GM11168 (cell line): ENCODE results near the gene ANP32D.
"Not testable (repeated sequence)": the region's sequence is repeated elsewhere in the genome, so short reads cannot be mapped to it uniquely, and the experiment has no call there.

Source experiments
- in situ Hi-C: fragments of 300-500 bp; cut with MboI; formaldehyde crosslinking; loops from one replicate; pipeline ENCODE4 v1.12.0; 2022; ENCODE audit warnings: low sequenced_read_pairs; ENCODE audit not compliant: unreplicated experiment

ANP32D gene

DNA sequence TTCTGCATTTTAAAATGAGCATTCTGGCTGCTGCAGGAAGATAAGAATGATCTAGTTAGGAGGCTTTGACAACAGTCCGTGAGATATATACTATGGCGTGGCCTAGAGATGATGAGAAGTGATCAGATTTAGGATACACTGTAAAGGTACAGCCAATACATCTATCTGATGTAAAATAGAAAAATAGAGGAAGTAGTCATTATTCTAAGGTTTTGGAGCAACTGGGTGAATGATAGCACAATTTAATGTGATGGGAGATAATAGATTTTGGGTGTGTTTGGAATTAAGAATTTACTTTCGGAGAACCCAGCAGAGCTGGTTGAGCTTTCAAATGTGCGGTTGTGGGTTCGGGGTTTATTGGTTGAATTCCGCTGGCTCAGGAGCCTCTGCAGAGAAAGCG is at the start of gene ANP32D:
TSS of gene ANP32D (plus strand) at position 301 of the 400 bp plus-strand sequence. CDS start 106 bp downstream, outside the sequence.
- in situ Hi-C loops, result no loop called here

DNA sequence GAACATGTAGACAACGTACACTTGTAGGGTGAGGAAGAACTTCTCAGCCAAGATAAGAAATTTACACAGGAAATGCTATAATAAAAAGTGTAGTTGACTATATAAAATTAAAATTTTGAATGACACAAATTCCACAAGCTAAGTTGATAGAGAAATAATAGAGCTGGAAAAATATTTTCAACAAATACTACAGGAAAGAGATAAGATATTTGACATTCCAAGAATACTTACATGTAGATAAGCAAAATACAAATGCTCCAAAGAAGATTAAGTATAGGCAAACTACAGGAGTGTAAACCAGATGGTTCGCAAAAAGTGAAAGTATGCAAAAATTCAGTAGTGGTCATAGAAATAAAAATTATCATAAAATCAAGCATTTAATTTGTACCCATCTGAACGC is 49.2 kb upstream of the ANP32D start:
- in situ Hi-C loops, result no loop called here

GRCh38 chr12:48424644-48425043 is 47.7 kb upstream of the ANP32D start:
- in situ Hi-C loops, result no loop called here

DNA sequence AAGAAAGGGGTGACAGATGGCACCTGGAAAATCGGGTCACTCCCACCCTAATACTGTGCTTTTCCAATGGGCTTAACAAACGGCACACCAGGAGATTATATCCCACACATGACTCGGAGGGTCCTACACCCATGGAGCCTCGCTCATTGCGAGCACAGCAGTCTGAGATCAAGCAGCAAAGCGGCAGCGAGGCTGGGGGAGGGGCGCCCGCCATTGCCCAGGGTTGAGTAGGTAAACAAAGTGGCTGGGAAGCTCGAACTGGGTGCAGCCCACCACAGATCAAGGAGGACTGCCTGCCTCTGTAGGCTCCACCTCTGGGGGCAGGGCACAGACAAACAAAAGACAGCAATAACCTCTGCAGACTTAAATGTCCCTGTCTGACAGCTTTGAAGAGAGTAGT is 38.3 kb upstream of the ANP32D start:
- in situ Hi-C loops, result not testable (repeated sequence)

- in situ Hi-C loops, result no loop called here
Observed at GRCh38 chr12:48441069-48441468, 31.3 kb upstream of the ANP32D start.

DNA sequence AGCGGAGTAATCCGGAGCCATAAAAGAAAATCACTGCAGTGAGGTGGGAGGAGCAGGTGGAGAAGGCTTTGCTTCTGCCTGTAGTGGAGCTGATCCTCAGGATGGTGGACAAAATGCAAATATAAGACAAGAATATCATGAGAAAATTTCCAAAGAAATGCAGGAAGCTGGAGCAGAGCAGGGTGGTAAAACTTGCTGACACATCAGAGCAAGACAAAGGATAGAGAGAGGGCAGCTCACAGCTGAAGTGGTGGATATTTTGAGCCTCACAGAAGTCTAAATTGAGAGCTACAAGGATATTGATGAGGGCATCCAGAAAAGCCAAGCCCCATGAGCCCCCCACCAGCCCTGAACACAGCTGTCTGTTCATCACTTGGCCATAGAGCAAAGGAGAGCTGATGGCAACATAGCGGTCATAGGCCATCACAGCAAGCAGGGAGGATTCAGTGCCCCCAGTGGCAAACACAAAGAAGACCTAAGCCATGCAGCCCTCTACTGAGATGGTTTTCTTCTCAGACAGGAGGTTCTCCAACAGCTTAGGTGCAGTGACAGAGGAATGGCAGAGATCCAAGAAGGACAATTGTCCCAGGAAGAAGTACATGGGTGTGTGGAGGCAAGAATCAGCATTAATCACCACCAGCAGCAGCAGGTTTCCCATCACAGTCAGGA is 30.0 kb upstream of the ANP32D start:
- in situ Hi-C loops, result no loop called here

DNA sequence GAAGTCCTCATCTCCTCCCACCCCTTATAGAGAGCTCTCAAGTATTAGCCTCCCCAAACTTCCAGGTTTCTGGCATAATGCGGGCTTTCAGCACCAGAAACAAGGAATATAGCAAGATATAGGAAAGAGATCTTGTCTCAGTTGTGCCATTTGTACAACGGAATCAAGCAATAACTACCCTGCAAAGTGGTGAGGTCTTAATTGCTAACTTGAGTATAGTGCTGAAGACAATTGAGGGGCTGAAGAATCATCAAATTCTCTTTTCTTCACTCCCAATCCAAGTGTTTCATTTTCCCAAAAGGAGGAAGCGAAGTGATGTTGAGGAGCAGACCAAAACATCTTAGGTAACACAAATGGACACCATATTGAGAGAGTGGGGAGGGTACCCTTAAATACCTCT is 26.8 kb upstream of the ANP32D start:
- in situ Hi-C loops, result no loop called here

- in situ Hi-C loops, result no loop called here
Observed at GRCh38 chr12:48446161-48446776, 26.1 kb upstream of the ANP32D start.

DNA sequence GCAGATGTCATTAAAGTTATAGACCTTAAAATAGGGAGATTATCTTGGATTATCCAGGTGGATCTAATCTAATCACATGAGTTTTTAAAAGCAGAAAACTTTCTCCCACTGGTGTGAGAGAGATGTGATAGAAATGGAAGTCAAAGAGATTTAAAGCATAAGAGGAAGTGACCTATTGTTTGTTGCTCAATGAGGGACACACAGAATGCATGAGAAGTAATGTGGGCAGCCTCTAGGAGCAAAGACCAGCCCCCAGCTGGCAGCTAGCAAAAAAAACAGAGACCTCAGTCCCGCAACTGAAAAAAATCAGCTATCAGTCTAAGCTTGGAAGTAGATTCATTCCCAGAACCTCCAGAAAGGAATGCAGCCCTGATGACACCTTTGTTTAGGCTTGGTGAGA is 24.6 kb upstream of the ANP32D start:
- in situ Hi-C loops, result no loop called here

- in situ Hi-C loops, result no loop called here
Observed at GRCh38 chr12:48451372-48451771, 21.0 kb upstream of the ANP32D start.

DNA sequence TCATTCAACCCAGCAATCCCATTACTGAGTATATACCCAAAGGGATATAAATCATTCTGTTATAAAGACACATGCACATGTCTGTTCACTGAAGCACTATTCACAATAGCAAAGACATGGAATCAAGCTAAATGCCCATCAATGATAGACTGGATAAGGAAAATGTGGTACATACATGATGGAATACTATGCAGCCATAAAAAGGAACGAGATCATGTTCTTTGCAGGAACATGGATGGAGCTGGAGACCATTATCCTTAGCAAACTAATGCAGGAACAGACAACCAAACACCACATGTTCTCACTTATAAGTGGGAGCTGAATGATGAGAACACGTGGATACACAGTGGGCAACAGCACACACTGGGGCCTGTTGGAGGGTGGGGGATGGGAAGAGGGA is 19.4 kb upstream of the ANP32D start:
- in situ Hi-C loops, result not testable (repeated sequence)

- in situ Hi-C loops, result no loop called here
Observed at GRCh38 chr12:48454667-48455066, 17.7 kb upstream of the ANP32D start.

GRCh38 chr12:48455116-48455515 is 17.2 kb upstream of the ANP32D start:
- in situ Hi-C loops, result no loop called here

DNA sequence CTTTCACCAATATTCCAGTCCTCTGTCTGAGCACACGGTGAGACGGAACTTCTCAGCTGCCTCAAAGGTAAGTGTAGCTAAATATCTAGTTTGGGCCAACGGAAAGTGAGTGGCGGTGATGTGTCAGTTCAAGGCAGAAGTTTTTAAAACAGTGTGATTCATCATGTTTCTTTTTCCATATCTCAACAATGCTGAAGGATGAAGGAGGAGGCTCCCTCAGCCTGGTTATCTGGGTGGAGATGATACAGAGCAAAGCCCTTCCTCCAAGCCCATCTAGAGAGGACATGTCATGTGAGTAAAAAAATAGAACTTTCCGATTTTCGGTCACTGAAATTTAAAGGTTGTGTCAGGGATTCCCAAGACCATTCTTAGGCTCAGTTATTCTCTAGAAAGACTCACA is 13.1 kb upstream of the ANP32D start:
- in situ Hi-C loops, result no loop called here

DNA sequence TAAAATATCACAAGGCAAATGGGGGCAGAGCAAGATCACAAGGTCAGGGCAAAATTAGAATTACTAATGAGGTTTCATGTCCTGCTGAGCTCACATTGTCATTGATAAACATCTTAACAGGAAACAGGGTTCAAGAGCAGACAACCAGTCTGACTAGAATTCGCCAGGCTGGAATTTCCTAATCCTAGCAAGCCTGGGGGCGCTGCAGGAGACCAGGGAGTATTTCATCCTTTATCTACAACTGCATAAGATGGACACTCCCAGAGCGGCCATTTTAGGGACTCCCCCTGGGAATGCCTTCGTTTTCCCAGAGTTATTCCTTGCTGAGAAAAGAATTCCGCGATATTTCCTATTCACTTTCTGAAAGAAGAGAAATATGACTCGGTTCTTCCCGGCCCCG is 3.3 kb upstream of the ANP32D start:
- in situ Hi-C loops, result not testable (repeated sequence)

- in situ Hi-C loops, result no loop called here
Observed at GRCh38 chr12:48473061-48473460, 702 bp downstream of the ANP32D start.

GRCh38 chr12:48474497-48474896 is 2.1 kb downstream of the ANP32D start:
- in situ Hi-C loops, result not testable (repeated sequence)

DNA sequence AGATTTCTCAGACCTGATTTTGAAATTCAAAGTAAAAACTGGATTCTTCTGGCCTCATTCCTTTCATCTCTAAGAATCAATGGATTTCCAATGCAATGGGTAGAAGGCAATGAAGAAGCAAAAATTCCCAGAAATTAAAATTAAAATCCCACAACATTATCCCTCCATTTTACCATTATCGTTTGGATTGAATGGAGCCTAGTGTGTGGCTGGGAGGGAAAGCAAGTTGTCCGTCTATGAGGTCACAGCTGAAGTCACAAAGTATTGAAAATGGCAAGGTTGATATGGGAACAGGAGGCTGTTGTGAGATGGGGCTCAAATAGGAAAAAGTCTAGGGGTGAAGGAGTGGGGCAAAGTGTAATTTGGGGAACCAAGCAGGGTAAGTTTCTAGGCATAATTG is 9.8 kb downstream of the ANP32D start, which contains the start of gene C12orf54:
TSS of gene C12orf54 (plus strand) at position 301 of the 400 bp plus-strand sequence. CDS start 799 bp downstream, outside the sequence.
- in situ Hi-C loops, result no loop called here

GRCh38 chr12:48482930-48483329 is 10.6 kb downstream of the ANP32D start:
- in situ Hi-C loops, result no loop called here

GRCh38 chr12:48486261-48486660 is 13.9 kb downstream of the ANP32D start:
- in situ Hi-C loops, result no loop called here

GRCh38 chr12:48486679-48487078 is 14.3 kb downstream of the ANP32D start:
- in situ Hi-C loops, result no loop called here

GRCh38 chr12:48489012-48489411 is 16.7 kb downstream of the ANP32D start:
- in situ Hi-C loops, result no loop called here
